ENCODE data around the gene VIT. TPM values are rescaled to one million over a fixed set of nuclear protein-coding genes. Genes with fewer than 3 reads are reported as not detected.

VIT gene
- total and polyA plus RNA-seq, 8 donors: 0.06 to 1.1 (median 0.13) TPM; not detected in 1

- Histone ChIP-seq H3K27ac (no peak overlapping the region), H3K36me3 (no peaks in the 10 kb centered on the region), H3K27me3 (no peaks in the 10 kb centered on the region), H3K4me3 (no peak overlapping the region), H3K4me1 (no peaks in the 10 kb centered on the region), H3K9me3 (no peaks in the 10 kb centered on the region)
- intact Hi-C loops (cut with DNase I): loop anchor here in 1 of 2 donors (5.0 kb wide), 1 partner anchor 303 kb away; no protein-coding TSS in a partner anchor
- no peak for ATAC-seq
- DNase-seq: no peak
- TF ChIP-seq, protein P1, sequence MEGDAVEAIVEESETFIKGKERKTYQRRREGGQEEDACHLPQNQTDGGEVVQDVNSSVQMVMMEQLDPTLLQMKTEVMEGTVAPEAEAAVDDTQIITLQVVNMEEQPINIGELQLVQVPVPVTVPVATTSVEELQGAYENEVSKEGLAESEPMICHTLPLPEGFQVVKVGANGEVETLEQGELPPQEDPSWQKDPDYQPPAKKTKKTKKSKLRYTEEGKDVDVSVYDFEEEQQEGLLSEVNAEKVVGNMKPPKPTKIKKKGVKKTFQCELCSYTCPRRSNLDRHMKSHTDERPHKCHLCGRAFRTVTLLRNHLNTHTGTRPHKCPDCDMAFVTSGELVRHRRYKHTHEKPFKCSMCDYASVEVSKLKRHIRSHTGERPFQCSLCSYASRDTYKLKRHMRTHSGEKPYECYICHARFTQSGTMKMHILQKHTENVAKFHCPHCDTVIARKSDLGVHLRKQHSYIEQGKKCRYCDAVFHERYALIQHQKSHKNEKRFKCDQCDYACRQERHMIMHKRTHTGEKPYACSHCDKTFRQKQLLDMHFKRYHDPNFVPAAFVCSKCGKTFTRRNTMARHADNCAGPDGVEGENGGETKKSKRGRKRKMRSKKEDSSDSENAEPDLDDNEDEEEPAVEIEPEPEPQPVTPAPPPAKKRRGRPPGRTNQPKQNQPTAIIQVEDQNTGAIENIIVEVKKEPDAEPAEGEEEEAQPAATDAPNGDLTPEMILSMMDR (IDR thresholded peaks at IDR 0.05): no peak
Measured at GRCh38 chr2:36655453-36655852, 41.1 kb upstream of the VIT start.

- Histone ChIP-seq H3K27me3 (no peaks in the 10 kb centered on the region), H3K4me1 (no peaks in the 10 kb centered on the region), H3K36me3 (no peaks in the 10 kb centered on the region), H3K4me3 (no peak overlapping the region), H3K9me3 (no peaks in the 10 kb centered on the region), H3K27ac (no peak overlapping the region)
- no peak for DNase-seq
- TF ChIP-seq, protein P1 (IDR thresholded peaks at IDR 0.05): no peak
- no peak for ATAC-seq
- intact Hi-C loops (cut with DNase I): loop anchor here in 1 of 2 donors (5.0 kb wide), 1 partner anchor 305 kb away; no protein-coding TSS in a partner anchor
Measured at GRCh38 chr2:36657703-36658102, 38.8 kb upstream of the VIT start.

- no peaks in the 10 kb centered on the region for H3K4me1 ChIP-seq
- DNase-seq (no peak), ATAC-seq (no peak)
- intact Hi-C loops (cut with DNase I): loop anchor here in 1 of 2 donors (5.0 kb wide), 1 partner anchor 306 kb away; no protein-coding TSS in a partner anchor
- no peaks in the 10 kb centered on the region for H3K27me3 ChIP-seq
- H3K36me3 ChIP-seq: no peaks in the 10 kb centered on the region
- TF ChIP-seq, protein P1 (IDR thresholded peaks at IDR 0.05): no peak
- H3K9me3 ChIP-seq: no peaks in the 10 kb centered on the region
- no peak overlapping the region for H3K4me3 ChIP-seq
- no peak overlapping the region for H3K27ac ChIP-seq
Measured at GRCh38 chr2:36658277-36658748, 38.2 kb upstream of the VIT start.

DNA sequence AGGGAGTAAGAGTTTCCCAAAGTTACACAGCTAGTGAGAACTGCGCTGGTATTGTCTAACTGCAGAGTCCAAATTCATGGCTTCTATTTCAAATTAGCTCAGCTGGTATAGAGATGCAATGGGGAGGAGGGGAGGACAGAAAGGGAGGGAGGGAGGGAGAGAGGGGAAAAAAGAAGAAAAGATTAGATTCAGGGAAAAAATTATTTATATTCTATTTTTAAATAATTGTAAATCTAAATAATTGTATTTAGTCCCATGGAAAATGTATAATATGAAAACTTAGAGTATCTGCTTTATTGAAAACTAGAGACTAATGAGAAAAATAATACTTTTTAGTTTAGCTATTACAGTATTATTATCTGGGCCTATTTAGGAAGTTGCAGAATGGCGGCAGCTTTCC, 37.3 kb upstream of the VIT start:
- Histone ChIP-seq H3K9me3 (no peaks in the 10 kb centered on the region), H3K27me3 (no peaks in the 10 kb centered on the region), H3K4me1 (no peaks in the 10 kb centered on the region), H3K27ac (no peak overlapping the region), H3K36me3 (no peaks in the 10 kb centered on the region), H3K4me3 (no peak overlapping the region)
- intact Hi-C loops (cut with DNase I): loop anchor here in 1 of 2 donors (5.0 kb wide), 1 partner anchor 307 kb away; no protein-coding TSS in a partner anchor
- TF ChIP-seq, protein P1 (IDR thresholded peaks at IDR 0.05): no peak
- no peak for ATAC-seq
- DNase-seq: no peak

- DNase-seq (no peak), ATAC-seq (no peak)
- Histone ChIP-seq H3K36me3 (no peaks in the 10 kb centered on the region), H3K27me3 (no peaks in the 10 kb centered on the region), H3K4me3 (no peak overlapping the region), H3K4me1 (no peaks in the 10 kb centered on the region), H3K27ac (no peak overlapping the region), H3K9me3 (no peaks in the 10 kb centered on the region)
- TF ChIP-seq, protein P1 (IDR thresholded peaks at IDR 0.05): no peak
- intact Hi-C loops (cut with DNase I): loop anchor here in 1 of 2 donors (5.0 kb wide), 1 partner anchor 308 kb away; no protein-coding TSS in a partner anchor
Measured at GRCh38 chr2:36659872-36660312, 36.6 kb upstream of the VIT start.
